ENCODE measurements around the gene CLTC.
"Not testable (repeated sequence)": the region's sequence is repeated elsewhere in the genome, so short reads cannot be mapped to it uniquely, and the experiment has no call there.

CLTC gene

DNA sequence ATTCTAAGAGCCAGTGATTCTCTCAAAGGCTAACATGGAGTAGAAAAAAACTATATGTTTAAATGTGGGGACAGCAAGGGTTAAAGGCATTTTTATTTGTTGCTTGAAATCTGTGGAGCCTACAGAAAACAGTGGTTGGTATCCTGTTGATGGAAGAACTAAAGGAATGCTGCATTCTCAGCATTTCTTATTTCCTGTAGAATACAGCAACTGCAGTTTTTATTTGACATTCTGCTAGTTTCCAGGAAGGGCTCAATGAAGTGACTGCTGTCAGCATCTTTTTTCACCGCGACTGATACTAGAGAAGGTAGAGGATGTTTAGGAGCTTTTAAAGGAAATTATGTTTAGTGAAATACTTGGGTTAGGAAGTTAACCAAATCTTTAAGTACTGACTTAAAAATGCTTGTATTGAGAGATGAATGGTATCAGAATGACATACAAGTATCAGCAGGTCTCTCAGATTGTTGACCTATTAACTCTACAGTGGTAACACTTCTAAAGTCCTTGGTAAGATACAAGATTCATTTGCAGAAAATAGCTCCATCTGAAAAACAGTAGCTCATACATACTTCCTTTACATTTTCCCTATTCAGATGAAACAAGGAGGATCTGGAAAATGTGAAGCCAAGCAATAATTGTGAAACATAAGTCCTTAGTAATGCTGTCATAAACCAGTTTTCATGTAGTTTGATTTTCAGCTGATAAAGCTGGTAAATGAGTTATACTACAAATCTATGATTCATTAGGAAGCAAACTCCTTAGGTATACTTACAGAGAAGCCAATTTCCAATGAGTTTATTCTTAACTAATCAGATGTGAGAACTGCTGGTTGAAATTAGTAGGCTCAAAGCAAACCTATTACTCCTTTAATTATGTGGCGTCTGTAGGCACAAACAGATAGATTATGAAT is 15.2 kb downstream of the CLTC start:
- no peak for DNase-seq (ENCODE audit: low spot score)

DNA sequence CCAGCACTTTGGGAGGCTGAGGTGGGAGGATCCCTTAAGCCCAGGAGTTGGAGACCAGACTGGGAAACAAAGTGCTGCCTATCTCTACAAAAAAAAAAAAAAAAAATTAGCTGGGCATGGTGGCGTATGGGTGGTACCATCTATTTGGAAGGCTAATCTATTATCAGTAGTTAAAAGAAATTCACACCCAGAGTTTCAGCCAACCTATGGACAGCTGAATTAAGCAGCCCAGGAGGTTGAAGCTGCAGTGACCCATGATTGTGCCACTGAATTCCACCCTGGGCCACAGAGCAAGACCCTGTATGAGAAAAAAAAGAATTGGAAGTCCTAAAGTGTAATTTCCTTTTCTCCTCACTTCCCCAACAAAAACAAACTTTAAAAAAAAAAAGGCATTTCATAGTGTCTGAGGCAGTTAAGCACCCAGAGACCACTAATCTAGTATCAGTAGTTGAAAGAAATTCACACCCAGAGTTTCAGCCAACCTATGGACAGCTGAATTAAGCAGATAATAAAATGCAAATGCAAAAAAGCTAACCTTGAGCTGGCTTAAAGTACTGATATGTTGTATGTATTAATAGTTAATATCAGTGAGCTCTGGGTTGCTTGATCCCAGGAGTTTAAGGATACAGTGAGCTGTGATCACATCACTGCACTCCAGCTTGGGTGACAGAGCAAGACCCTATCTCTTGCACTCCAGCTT is 18.1 kb downstream of the CLTC start:
- no peak for DNase-seq (ENCODE audit: low spot score)

DNA sequence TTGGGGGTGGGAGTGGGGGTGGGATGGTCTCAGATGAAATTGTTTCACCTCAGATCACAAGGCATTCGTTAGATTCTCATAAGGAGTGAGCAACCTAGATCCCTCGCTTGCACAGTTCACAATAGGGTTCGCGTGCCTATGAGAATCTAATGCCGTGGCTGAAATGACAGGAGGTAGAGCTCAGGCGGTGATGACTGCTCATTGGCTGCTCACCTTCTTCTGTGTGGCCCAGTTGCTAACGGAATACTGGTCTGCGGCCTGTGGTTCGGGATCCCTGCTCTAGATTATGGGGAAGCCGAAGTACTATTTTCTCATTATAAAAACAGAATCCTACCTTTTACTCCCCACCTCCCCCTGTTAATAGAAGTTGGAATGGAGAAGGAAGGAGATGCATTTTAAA is 18.9 kb downstream of the CLTC start:
- DNase-seq (ENCODE audit: low spot score), result no peak

DNA sequence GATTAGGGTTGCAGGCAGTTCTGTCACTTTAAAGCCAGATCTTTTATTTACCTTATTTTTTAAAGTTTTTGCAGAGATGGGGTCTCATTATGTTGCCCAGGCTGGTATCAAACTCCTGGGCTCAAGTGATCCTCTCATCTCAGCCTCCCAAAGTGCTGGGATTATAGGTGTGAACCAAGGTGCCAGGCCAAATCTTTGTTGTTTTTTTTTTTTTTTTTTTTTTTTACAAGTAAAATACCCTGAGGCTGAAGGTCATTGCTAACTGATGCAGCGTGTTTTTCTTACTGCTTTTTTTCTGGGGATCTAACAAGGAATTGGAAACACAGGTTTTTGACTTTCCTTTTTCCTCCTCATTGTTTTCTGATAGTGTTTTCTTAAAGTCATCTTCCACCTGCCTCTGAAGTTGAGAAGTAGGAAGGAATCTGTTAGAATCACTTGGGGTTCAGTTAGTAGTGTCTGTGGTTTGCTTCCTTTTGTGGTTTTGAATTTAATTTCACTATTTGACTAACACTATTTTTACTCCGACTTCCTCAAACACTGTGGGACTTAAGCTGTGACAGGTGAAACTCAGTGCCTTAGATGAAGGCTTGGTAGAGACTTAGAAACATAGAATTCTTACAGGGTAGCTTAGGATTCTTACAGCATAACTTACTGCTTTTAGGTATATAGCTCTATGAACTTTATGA is 22.2 kb downstream of the CLTC start:
- no peak for DNase-seq (ENCODE audit: low spot score)

DNA sequence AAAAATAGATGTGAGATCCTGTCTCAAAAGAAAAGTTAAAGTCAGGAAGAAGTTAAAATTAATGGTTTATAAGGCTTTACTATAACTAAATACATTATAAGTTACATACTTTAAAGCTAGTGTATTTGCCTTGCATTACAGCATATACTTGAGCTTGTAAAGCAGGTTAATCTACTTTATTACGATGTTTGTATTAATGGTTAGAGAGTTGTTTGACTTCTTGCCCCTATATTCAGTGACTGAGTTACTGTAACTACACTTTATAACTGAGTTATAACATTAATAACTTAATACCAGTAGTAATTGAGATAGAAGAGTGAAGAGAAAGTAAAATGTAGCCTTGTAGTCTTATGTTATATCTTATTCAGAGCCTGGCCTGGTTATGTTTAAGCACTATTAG is 22.9 kb downstream of the CLTC start:
- DNase-seq (ENCODE audit: low spot score), result no peak

DNA sequence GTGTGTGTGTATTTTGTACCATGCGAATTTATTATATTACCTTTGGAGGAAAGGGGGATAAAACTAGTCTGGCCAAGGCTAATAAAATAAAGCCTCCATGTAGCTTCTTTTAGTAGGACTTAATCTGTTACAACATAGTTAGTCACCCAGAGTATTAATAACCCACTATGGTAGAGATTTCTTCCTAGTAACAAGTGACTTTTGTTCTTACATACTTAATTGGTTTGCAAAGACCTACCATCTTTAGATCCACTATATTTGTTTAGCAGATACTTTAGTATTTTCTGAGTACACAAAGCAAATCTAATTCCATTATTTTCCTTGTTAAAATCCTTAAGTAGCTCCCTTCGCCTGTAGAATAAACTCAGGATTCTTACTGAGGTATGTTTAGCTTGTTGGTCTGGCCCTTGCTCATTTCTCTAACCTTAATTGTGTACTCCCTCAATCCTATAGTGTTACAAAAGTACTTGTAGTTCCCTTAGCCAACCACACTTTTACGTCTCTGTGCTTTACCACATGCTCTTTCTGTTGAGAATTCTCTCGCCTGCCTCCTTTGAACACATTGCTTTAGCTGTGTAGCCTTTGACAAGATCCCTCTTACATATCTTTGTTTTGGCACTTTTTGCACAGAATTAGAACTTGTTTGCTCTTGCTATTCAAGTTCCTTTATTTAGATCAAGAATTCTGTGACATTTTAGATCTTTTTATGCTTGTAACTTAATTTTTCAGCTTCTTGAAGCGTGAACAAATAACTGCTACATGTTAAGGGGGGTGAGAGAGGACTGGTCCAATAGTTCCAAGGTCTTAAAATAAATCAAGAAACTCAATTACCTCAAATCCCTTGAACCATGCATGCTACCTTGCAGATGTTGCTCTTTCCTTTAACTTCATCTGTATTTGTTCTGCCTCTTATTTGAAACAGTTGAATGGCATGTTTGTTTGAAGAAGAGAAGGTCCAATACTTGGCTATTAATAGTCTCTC is 23.8 kb downstream of the CLTC start:
- no peak for DNase-seq (ENCODE audit: low spot score)

DNA sequence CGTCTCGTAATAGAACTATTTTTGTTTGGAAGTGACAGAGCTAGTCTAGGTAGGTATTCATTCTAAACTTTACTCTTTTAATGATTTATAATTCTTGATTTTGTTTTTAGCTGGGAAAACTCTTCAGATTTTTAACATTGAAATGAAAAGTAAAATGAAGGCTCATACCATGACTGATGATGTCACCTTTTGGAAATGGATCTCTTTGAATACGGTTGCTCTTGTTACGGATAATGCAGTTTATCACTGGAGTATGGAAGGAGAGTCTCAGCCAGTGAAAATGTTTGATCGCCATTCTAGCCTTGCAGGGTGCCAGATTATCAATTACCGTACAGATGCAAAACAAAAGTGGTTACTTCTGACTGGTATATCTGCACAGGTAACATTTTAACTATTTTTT is 27.6 kb downstream of the CLTC start:
- no peak for DNase-seq (ENCODE audit: low spot score)

DNA sequence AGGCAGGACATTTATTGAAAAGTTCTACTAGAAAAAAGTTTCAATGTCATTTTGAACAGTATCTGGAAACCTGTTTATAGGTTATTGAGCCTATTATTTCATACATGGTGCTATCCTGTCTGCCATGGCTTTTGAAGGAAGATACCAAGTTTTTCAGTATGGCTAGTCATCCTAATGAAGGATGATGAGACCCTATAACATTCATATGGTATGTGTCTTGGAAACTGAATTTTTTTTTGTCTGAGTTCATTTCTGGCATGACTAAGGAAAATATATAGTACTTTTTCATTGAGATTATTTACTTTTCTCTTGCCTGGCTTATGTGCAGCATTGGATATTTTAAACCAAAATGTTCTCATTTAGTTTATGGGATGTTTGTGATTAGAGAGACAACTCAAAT is 30.2 kb downstream of the CLTC start:
- DNase-seq (ENCODE audit: low spot score), result no peak

DNA sequence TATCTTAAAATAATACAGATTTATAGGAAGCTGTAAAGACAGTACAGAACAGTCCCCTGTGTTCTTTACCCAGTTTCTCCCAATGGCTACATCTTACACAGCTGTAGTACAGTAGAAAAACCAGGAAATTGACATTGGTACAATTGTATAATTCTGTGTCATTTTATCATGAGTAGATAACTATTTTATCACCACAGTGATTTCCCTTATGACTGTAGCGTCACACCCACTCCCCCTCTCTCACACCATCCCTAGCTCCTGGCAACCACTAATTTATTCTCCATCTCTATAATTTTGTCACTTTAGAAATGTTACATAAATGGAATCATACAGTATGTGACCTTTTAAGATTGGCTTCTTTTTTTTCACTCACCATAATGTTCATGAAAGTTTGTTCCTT is 30.9 kb downstream of the CLTC start:
- DNase-seq (ENCODE audit: low spot score), result no peak

DNA sequence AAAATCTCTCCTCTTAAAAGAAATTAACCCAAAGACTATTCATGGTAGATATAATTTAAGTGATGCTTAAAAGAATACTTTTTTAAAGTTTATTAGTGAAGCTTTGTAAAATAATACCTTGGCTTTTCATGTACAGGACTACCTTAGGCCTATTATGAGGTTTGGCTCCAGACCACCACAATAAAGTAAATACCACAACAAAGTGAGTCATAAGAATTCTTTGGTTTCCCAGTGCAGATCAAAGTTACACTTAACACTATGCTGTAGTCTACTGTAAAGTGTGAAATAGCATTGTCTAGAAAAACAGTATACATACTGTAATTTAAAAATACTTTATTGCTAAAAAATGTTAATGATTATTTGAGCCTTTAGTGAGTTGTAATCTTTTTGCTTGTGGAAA is 31.7 kb downstream of the CLTC start:
- DNase-seq (ENCODE audit: low spot score), result peak; percentile 51

DNA sequence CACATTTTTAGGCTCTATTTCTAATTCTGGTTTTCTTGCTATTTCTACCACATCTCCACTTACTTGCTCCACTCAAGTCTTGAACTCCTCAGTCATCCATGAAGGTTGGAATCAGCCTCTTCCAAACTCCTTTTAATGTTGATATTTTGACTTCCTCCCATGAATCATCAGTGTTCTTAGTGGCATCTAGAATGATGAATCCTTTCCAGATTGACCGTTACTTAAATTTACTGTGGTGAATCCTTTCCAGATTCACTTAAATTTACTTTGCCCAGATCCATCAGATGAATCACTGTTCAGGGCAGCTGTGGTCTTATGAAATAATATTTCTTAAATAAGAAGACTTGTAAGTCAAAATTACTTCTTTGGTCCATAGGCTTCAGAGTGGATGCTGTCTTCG is 32.4 kb downstream of the CLTC start:
- no peak for DNase-seq (ENCODE audit: low spot score)

DNA sequence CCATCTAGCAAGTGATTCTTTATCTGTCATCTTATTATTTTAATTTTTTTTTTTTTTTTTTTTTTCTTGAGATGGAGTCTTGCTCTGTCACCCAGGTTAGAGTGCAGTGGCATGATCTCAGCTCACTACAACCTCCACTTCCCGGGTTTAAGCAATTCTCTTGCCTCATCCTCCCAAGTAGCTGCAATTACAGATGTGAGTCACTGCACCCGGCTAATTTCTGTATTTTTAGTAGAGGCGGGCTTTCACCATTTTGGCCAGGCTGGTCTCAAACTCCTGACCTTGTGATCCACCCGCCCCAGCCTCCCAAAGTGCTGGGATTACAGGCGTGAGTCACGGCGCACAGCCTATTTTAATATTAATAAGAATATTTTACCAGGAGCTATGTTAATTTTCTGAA is 36.9 kb downstream of the CLTC start:
- DNase-seq (ENCODE audit: low spot score), result not testable (repeated sequence)

DNA sequence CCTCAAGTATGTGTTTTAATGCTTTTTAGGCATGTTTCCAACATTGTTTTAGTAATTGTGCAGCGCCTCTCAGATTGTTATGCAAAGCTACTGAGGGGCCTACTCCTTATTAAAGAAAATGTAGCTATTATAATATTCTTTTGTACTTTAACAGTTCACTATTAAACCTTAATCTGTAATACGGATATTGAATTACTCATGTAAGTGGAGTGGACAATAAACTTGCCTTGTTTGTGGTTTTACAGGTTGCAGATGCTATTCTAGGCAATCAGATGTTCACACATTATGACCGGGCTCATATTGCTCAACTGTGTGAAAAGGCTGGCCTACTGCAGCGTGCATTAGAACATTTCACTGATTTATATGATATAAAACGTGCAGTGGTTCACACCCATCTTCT is 46.5 kb downstream of the CLTC start:
- DNase-seq (ENCODE audit: low spot score), result peak; percentile 15

DNA sequence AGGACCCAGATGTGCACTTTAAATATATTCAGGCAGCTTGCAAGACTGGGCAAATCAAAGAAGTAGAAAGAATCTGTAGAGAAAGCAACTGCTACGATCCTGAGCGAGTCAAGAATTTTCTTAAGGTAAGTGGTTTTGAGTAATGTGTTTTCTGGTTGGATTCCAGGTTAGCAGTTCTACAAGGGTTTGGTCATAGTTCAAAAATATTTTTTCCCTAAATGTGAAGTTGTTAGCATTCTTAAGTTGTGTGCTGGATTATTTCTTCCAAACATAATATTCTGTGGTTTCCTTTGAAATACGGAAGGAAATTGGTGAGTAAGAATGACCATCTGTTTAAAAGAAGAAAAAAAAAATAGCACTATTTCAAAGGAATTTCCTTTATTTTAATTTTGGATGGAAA is 49.1 kb downstream of the CLTC start:
- DNase-seq (ENCODE audit: low spot score), result peak; percentile 42

DNA sequence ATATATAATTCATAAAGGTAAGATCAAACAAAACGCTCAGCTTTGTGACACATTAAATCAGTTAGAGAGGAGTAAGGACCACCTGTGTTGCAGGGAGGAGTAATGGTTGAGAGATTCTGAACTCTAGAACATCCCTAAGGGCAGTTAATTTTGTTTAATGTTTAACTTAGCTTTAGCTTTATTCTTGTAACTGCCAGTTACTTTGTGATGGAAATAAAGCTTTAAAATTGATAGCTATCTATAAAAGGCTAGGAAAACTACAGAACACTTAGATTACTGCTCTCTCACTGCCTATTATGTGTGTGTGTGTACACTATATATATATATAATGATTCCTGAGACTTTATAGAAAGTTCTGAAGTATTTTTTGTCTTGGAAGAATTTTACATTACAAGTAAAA is 49.7 kb downstream of the CLTC start:
- peak; percentile 25 for DNase-seq (ENCODE audit: low spot score)

DNA sequence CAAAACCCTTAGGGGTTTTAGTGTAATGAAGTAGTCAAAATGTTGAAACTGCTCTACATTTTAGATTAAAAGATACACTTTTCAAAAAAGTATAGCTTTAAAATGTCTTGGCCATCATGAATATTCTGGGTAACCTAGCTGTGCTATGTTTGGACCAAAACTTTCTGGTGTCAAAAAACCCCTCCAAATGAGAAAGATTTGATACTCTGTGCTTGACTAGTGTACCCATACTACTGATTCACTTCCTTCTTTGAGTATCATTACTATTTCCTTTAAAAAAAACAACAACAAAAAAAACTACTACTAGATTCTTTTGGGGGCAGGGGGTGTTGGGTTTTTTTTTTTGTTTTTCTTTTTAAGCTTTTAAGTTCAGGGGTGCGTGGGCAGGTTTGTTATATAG is 50.2 kb downstream of the CLTC start:
- no peak for DNase-seq (ENCODE audit: low spot score)

DNA sequence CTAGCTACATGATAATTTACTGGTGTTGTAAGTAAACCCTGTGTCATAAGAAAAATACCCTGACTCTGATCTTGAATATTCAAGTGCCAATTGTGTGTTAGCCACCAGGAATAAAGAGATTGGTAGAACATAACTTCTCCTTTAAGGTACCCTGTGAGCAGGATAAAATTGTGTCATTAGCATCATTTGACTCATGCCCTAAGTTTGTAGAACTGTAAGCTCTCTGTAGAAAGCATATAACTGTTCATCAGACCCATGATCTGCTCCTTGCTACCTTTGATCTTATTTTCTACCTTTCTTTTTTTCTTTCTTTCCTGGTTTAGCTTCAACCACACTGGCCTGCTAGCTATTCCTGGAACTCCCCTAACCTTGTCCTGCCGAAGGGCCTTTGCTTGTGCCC is 51.7 kb downstream of the CLTC start:
- no peak for DNase-seq (ENCODE audit: low spot score)

DNA sequence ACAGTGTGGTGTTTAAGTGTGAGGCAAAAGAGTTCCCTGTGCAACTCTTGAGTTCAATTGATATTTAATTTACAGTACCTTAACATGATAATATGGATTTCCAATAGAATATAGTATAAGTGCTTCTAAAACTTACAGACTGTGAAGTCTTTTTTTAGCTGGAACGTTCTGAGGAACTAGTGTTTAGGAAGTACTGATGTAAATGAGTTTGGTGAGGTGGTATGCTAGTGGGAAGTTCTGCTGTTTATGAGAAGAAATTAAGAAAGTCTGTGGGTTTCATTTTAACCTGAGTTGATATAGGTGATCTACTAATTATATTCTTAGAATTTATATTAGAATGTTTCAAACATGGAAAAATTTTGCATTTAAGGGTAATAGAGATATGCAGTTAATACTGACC is 55.5 kb downstream of the CLTC start:
- no peak for DNase-seq (ENCODE audit: low spot score)

DNA sequence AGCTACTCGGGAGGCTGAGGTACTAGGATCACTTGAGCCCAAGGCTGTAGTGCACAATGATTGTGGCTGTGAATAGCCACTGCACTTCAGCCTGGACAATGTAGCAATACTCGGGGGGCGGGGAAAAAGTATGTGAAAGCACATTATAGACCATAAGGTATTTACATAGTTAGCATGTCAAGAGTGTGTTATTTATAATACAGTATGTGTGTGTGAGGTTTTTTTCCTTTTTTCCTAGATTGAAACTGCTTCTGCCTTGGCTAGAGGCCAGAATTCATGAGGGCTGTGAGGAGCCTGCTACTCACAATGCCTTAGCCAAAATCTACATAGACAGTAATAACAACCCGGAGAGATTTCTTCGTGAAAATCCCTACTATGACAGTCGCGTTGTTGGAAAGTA is 57.0 kb downstream of the CLTC start:
- DNase-seq (ENCODE audit: low spot score), result no peak

DNA sequence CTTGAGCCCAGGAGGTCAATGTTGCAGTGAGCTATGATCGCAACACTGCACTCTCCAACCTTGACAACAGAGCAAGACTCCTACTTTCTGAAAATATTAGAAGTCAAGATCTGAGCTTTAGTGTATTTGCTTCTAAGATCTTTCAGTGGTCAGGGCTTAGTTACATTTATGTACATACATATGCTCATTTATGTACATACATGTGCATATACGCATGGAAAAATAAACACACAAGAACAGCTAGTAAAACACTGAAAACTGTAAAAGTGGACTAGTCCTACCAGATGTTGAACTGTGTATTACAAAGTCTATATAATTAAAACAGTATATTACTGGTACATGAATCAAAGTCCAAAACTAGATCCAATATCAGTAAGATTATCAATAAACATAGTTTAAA is 59.2 kb downstream of the CLTC start:
- no peak for DNase-seq (ENCODE audit: low spot score)

DNA sequence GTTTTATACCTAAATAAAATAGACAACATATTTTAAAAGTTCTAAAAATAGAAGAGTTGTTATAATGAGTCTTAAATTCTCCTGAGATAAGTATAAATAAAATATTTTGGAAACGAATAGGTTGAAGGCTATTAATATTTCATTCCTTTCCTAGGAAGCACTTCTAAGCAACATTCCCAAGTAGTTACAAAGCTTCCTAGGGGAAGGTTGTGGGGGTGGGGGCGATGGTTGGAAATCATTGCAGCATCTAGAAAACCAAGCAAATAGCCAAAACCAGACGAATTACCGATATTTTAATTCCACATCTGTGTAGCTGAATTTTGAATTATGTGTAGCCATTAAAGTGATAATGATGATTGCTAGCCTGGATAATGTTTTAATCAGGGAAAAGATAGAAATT is 60.6 kb downstream of the CLTC start:
- no peak for DNase-seq (ENCODE audit: low spot score)

DNA sequence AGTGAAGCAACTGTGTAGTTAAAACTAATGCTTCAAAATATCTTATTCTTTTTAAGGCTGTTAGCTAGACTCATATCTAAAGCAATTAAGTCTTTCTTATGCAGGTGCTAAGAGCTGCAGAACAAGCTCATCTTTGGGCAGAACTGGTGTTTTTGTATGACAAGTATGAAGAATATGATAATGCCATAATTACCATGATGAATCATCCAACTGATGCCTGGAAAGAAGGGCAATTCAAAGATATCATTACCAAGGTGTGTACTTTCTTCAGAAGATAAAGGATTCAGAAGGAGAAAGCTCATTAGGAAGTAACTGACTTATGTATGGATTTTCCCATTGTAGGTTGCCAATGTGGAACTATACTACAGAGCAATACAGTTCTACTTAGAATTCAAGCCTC is 63.6 kb downstream of the CLTC start:
- DNase-seq (ENCODE audit: low spot score), result no peak
